G401.6 (cell line): ENCODE measurements around the gene JAG1.

Experiments
- FAIRE-seq: peaks from 2 replicates; lab custom pipeline; 2012; peaks lifted over from hg19 to GRCh38; lab: Jason Lieb, UNC

Gene JAG1

DNA sequence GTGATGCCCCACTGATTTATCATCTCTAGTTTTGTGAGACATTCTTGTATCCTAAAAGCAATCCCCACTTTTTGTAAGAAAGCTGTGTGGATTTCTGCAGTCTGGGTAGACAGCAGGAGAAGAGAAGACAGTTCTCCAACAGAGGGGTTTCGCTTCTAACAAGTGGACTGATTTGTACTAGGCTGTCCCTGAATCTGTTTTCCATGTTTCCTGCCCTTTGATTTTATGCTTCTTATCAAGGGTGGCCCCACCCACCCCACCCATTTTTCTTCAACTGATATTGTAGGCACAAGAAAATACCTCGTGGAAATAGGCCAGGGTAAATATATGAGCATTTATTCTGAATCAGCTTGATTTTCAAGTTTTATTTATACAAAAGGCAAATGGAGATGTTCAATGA, 25.7 kb upstream of the JAG1 start:
- no peak for FAIRE-seq

DNA sequence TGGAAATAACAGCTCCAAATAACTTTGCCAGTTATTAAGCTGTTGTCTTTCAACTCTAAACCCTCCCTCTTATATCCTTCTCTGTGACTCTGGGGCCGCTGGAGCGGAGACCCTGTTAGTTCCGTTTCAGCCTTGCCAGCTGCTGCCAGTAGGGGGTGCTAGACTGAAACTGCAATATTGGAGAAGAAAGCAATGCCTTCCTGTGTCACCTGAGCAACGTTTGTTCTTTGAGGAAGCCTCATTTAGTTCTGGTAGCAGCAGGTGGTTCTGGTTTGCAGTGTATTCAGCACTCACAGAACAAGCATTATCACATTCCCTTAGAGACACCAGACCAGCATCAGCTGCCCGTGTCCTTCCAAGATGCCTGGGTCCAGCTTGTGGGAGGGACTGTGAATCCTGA, 22.9 kb upstream of the JAG1 start:
- FAIRE-seq = no peak

DNA sequence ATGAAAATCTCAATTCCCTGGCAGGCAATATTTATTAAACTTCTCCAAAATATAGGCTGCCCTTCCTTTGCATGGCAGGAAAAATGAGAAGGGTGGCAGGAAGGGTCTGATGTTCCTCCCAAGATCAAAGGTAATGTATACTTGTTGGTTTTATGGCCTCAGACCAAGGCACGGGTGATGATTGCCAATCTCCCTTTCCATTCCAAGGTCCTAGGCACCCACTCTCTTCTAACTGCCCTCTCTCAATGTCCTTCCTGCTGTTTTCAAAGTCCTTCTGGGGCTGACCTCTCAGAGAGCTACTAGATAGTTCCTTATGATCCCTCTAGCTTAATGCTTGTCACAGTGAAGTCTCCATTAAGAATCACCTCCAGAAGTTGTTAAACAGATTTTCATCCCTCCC, 15.6 kb upstream of the JAG1 start:
- no peak for FAIRE-seq

DNA sequence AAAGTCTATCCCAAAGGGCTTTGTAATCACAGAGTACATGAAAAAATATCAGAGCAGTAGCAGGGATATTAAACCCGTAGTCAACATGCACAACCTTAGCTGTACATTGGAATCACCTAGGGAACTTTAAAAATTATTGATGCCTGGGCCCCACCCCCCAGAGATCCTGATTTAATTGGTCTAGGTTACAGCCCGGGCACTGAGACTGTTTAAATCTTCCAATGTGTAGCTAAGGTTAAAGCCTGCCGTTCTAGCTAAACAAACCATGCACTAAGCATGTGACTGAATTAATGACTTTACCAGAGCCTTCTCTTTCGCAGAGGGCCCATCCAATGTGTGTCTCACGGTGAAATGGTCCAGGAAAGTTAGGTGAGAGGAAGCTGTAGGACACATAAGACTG, 14.1 kb upstream of the JAG1 start:
- FAIRE-seq = no peak

DNA sequence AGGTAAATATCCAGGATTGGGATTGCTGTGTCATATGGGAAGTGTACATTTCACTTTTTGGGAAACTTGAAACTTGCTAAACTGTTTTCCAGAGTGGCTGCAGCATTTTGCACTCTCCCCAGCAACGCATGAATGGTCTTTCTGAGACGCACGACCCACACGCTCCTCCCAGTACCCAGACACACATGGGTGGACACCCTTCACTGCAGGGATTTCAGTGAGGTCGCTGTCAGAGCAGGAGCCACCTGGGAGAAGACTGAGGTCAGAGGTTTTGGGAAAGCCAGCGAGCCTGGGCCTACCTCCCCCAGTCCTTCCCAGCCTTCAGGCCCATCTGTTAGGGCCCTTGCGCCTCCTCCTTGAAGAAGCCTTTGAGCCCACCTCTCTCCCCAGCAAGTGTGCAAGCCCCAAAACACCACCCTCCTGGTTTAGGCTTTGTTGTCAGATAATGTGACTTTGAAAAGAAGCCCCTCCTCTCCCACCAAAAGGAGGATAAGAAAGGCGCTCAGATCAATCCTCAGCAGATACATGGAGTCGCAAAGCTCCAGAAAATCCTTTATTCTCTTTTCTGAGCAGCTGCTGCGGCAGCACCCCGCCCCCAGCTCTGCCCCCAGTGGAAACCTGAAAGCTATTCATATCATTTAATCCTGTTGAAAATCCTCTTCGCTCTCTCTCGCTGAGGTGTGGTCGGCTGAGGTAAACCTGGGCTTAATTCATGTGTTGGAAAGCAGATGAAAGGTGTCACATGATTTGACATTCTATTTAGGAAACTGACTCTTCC, 12.7 kb upstream of the JAG1 start:
- FAIRE-seq = no peak

DNA sequence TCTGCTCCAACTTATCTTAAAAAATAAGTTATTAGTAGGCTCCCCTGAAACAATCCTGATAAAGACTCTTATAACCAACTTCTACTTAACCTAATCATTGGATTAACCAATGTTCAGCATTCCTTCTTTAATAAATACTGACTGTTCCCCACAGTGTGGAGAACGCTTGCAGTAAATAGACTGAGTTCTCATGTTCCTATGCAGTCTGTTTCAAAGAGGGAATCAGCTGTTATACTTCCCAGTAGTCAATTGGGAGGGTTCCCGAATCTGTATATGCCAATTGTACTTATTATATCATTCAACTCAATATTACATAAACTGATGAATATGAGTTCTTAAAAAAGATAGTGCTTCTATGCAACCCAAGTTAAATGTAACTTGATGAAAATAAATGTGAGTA, 9.7 kb upstream of the JAG1 start:
- FAIRE-seq = no peak

DNA sequence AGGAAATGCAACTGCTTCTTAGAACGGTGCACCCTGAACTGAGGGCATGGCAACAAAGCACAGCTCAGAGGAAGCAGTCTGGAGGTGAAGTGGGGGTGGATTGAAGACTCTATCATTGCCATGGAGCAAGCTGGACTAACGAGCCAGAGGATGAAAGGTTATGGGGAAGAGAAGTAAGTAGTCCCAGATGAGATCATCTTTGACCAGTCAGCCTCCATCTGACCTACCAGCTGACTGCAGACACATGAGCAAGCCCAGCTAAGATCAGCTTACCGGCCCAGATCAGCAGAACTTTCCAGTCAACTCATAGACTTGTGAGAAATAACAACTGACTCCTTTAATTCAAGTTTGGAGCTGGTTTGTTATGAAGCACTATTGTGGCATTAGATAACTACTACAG, 9.1 kb upstream of the JAG1 start:
- no peak for FAIRE-seq

DNA sequence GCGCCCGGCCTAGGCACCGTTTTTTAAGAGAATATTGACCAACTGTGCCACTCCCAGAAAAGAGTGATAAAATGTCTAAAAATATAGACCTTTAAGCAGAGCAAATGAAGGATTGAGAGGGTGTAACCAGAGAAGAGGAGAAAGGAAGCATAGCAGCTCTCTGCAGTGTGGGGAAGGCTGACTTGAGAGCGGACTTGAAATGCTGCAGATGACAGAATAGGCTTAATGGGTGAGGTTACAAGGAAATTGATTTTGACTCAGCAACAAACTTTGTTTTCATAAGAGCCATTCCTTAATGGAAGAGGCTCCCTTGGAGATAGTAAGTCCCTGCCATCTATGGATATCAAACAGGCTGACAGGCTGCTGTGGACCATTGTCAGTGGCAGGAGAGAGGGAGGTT, 7.7 kb upstream of the JAG1 start:
- FAIRE-seq = no peak

DNA sequence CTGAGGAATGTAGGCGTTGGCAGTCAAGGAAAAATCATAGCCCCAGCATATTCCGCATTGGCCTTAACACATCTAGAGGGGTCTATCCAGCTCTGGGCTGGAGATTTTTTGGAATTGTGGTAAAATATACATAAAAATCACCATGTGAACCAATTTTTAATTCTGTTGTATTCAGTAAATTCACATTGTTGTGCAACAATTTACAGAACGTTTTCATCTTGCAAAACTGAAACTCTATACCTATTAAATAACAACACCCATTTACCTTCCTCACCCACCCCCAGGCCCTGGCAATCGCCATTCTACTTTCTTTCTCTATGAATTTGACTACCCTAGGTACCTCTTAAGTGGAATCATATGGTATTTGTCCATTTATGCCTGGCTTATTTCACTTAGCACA, 6.8 kb upstream of the JAG1 start:
- FAIRE-seq = no peak

DNA sequence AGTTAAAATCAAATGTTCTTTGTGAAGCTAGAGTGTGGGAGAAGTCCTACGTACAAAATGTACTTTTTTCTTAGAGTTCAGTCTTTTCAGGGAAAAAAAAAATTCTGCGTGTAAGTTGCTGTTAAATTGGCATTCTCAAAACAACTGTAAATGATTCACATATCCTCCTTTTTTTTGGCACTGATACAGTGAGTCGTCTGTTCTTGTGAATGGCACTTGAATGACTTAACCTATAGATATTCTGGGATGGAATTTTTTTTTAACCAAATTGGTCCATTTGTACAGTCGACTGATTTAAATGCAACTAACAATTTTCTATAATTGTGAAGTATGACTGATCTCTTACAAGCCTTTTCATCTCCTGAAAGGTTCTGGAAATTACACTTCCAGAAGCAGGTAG, 5.5 kb upstream of the JAG1 start:
- FAIRE-seq = no peak

DNA sequence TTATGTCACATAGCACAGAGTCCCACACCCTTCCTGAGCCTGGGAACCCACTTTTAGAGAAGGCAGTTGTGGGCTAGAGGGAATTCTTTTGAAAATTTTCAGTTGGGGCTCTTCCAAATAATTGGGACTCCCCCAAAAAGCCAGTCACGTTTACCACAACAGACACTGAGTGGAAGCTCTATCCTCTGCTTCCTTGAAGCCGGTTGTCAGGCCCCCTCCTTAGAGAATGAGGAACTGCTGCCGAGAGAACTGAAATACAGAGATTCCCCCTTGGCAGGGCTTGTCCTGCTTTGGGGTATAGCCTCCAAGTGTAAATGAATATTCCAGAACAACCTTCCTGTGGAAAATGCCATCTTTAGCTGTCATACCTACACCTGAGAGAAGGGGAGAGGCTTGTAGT, 2.7 kb upstream of the JAG1 start:
- FAIRE-seq = no peak

DNA sequence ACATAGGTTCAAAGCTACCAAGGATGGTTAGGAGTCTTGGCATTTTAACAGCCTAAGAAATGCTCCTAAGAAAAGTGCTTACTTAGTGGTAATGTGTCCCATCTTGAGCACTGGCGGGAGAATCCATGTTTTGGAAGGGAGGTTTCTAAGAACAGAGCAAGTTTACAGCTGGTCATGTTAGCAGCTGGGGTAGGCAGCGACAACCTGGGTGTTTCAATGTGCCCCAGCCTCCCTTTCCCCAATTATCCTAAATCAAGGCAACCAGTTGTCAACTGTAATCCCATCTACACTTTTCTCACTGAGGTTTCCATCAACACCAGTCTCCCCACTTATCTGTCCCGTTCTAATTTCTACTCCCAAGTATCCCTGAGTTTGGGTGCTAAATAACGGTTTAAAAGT, 1.6 kb upstream of the JAG1 start:
- no peak for FAIRE-seq

DNA sequence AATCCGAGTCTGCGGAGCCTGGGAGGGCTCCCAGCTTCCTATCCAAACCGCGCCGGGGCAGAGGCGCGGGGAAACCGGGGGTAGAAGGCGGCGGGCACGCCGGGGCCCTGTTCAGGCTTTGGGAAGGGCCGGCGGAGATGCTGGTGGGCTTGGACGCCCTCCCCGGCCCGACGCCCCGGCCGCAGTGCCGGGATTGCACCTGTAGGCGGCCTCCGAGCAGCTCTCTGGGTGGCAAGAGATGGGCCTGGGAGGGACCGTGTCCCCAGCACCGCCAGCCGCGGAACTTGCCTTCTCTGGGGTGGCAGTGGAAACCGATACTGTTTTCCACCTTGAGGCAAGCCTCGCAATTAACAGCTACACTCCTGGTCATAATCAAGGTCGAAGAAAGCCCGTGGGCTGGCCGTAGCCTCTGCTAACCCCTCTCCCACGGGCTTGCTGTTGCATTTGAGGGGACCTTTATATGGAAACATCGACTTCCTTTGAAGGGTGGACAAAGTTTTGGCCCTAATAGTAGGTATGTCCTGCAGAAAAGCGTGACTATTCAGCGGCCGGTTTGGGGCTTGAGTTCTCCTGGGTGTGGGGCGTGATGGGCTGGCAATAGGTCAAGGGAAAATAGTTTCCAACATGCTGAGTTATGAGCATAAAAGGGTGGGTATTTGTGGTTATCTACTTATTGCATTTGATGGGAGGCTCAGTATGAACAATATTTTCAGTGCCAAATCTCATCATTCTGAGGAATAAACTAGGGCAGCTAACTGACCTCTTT, 1.1 kb upstream of the JAG1 start:
- no peak for FAIRE-seq

DNA sequence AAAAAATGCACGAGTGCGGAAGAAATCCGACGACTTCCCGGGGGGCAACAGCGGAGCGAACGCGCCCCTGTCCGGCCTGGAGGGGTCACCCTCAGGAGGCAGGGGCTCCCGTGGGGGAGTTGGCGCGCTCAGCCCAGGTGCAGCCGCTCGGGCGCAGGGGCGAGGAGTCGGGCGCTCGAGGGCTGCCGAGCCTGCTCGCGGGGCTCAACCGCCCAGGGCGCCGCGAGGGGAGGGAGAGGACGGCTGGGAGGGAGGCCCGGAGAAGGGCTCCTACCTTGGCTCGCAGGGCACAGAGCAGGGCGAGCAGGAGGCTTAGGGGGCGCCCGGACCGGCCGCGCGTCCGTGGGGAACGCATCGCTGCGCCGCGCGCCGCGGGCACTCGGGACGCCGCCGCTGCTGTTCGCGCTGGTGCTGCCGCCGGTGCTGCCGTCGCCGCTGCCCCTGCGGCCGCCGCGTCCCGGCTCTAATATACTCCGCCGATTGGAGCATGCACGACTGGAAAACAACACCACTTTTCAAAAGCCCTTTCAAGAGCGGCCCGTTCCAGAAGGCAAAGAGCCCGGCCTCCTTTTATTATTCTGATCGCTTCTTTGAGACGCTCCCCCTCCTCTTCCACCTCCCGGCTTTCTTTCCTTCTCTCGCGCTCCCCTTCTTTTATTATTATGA, 490 bp downstream of the JAG1 start:
- FAIRE-seq = no peak

DNA sequence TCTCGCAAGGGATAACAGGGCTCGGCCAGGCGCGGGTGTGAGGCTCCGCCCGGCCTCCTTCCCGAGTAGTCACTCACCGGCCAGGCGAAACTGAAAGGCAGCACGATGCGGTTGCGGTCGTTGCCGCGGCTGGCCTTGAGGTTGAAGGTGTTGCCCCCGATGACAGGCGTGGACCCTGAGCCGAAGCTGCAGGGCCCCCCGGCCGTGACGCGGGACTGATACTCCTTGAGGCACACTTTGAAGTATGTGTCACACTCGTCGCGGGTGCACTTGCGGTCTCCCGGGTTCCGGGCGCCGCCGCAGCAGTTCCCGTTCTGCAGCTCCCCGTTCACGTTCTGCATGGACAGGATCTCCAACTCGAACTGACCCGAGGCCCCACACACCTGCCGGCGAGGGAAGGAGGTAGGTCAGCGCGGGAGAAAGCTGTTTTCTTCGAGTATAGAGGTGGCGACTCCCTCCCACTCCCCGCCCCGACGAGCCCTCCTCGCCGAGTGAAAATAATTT, 1.1 kb downstream of the JAG1 start:
- FAIRE-seq = no peak

DNA sequence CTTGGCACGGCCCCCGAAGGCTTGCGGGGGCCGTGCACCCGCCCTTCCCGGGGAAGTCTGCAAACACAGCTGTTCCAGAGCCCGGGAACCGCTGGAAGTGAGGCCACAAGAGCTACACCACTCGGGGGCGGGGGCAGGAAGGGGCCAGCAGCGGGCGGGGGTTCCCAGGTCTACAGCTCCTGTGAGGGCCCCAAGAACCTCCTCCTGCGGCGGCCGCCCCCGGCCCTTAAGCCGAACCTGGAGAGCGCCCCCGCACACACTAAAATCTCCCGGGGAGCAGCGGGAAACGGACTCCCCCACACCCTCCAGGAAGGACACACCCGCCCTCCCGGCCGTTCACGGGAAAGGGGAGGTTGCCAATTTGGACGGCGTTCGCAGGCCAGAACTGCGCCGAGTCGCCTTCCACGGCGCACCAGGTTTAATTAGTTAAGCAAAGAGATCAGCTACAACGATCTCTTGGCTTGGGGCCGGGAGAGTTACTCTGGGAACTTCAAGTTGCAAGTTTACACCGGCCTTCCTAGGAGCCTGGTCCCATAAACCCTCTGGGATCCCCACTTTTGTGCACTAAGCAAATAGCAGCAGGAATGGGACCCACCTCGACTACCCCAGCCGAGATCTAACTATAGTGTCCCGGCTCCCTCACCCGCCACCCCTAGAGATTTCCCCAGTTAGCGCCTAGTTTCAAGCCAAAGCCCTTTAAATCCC, 1.7 kb downstream of the JAG1 start:
- FAIRE-seq = no peak

DNA sequence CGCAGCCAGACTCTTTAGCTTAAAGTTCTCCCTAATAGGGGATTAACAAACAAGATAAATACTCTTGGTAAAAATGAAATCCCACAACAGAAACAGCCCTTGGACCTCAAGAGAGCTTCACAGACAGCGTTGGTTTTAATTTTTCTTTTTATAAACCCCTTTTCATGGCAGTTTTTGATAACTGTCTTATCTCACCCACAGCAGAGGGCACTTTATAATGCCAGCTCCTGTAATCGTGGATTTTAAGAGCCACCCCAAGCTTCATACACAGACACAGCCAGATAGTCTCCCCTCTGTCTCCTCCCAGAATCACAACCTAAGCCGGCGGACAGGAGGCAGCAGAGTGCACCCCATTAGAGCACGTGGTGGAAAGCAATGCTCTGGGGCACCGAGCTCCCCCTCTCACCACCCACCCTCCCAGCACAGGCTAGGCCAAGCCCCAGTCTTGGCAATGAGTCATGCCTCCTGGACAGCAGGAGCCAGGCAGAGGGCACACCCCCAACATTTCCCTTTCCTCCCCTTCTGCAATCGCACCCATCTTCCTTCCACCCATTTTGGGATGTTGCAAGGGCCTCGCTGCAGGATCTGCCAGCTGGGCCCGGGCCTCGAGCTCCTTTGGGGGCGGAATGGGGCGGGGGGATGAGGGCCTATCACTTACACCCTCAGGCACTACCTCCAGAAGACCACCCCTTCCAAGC, 2.4 kb downstream of the JAG1 start:
- FAIRE-seq = no peak

DNA sequence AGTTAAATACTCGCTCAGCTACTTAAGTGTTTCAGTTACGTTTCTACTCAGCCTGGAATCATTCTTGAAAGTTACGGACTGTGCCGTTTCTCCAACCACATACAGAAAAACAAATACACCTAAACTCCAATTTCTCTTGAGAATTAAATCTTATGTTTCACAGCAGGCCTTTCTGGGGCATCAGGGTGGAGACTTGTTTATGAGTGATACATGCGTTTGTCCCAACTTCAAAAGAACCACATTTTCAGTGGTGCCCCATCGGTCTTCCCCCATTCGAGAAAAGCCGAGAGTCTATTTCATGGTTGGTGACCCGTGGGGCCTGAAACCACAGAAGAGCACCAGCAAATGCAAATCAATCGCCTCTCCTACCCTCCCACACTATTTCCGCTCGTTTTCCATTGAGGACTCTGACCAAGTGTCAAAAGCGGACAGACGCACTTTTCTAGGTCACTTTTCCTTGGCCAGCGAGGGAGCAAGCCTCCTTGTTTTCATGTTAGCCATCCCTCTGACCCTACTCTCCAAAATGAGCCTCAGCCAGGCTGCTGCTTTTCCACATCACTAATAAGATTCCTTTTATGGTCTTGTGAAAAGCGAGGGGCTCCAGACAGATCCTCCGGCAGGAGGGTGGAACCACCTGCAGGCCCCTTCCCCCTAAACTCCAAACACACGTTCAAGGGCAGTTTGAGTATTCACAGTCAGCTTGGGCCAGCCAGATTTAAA, 3.1 kb downstream of the JAG1 start:
- no peak for FAIRE-seq

DNA sequence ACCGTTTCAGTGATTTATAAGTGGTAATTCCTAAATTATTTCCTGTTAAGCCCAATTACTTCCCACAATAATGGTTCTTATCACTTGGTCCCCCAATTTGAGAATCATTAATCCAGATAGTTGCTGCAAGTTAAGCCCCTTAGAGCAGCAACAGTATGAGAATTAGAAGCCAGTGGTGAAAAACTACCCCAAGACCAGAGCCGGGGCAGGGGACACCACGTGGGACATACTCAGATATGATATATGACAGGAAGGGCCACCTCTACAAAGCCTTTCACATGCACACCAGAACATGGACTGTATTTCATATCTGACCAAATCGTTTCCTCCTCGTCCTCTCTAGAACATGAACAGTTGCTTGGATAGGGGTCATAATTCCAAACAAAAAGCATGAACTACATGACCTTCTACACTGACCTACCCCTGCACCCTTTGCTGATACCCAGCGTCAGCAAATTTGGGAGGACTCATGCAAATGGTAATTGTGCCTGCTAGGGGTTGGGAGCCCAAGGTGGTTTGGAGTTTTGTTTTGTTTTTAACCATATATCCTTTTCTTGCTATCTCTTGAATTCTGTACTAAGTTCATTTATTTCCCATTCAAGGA, 3.9 kb downstream of the JAG1 start:
- no peak for FAIRE-seq

DNA sequence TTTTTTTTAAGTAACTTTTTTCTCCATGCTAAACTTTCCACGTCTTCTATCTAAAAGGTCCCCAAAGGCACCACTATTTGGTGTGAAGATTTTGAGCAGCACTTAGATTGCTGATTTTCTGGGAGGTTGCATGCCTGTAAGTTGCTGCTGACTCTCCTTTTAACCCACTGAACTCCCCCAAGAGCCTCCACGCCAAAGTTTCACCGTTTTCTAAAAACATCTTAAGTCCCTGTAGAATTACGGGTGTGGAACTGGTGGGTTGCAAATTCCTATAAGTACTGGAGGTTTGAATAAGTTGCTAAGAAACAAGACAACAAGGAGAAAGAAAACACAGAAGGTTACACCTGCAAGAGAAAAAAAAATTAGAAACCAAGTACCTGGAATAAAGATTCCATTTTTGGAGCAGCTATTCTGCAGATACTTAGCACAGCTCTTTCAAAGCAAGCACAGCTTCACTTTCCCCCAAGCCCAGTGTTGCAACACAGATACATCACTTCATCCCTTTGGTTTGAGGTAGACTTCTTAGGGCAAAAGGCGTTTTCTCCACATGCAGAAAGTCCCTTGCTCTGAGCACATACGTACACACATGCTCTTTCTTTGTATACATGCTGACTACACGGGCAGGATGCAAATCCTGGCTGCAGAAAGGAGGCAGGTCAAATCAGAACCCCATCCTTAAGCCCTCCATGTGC, 5.0 kb downstream of the JAG1 start:
- FAIRE-seq = no peak
